ENCODE measurements around the gene SREK1. TPM values are rescaled to one million over a fixed set of nuclear protein-coding genes. Genes with fewer than 3 reads are reported as not detected.
A peak's percentile ranks its signal among the peaks of the same experiment; 100 is the strongest.

Gene SREK1
- total and polyA plus RNA-seq, 2 donors, result 27.8 to 236 TPM

- H3K4me1 ChIP-seq (ENCODE audit: insufficient read depth), result no peaks in the 10 kb centered on the region
- H3K36me3 ChIP-seq (ENCODE audit: insufficient read depth), result no peaks in the 10 kb centered on the region
- peak overlapping the region; percentile 54 for H3K4me3 ChIP-seq (ENCODE audit: low read depth, low read length)
- WGBS, result 21% methylated on average over 16 of the region's 16 CpGs
- H3K27ac ChIP-seq (ENCODE audit: low read depth), result peak overlapping the region; percentile 94
- no peak for DNase-seq (ENCODE audit: extremely low spot score)
These were observed 527 bp upstream of the SREK1 start for GRCh38 chr5:66143473-66144073.

- DNase-seq (ENCODE audit: extremely low spot score), result peak; percentile 68
- H3K4me1 ChIP-seq (ENCODE audit: insufficient read depth), result no peaks in the 10 kb centered on the region
- WGBS, result under 1% methylated on average over 22 of the region's 22 CpGs
These were observed 812 bp downstream of the SREK1 start for GRCh38 chr5:66144834-66145390.

GRCh38 chr5:66145737-66146136 lies 1.6 kb downstream of the SREK1 start:
- Histone ChIP-seq H3K4me1 (ENCODE audit: insufficient read depth) (no peaks in the 10 kb centered on the region), H3K36me3 (ENCODE audit: insufficient read depth) (no peaks in the 10 kb centered on the region), H3K27ac (ENCODE audit: low read depth) (peak overlapping the region; percentile 33), H3K4me3 (ENCODE audit: low read depth, low read length) (peak overlapping the region; percentile 16)
- DNase-seq (ENCODE audit: extremely low spot score), result no peak
- WGBS, result 39% methylated on average over 8 of the region's 8 CpGs

More at GRCh38 chr5:66144834-66145390, 812 bp downstream of the SREK1 start:
- H3K4me3 ChIP-seq (ENCODE audit: low read depth, low read length), result peak overlapping the region; percentile 54
- H3K27ac ChIP-seq (ENCODE audit: low read depth), result peak overlapping the region; percentile 94
- no peaks in the 10 kb centered on the region for H3K36me3 ChIP-seq (ENCODE audit: insufficient read depth)

GRCh38 chr5:66149950-66150349 lies 5.8 kb downstream of the SREK1 start:
- 95% methylated on average over 3 of the region's 3 CpGs for WGBS
- Histone ChIP-seq H3K4me1 (ENCODE audit: insufficient read depth) (no peaks in the 10 kb centered on the region), H3K4me3 (ENCODE audit: low read depth, low read length) (no peak overlapping the region), H3K27ac (ENCODE audit: low read depth) (no peak overlapping the region), H3K36me3 (ENCODE audit: insufficient read depth) (no peaks in the 10 kb centered on the region)
- no peak for DNase-seq (ENCODE audit: extremely low spot score)

- no peaks in the 10 kb centered on the region for H3K36me3 ChIP-seq (ENCODE audit: insufficient read depth)
- H3K4me1 ChIP-seq (ENCODE audit: insufficient read depth), result no peaks in the 10 kb centered on the region
- DNase-seq (ENCODE audit: extremely low spot score), result no peak
- WGBS, result 94% methylated on average over 2 of the region's 2 CpGs
- H3K4me3 ChIP-seq (ENCODE audit: low read depth, low read length), result no peak overlapping the region
- no peak overlapping the region for H3K27ac ChIP-seq (ENCODE audit: low read depth)
These were observed 6.9 kb downstream of the SREK1 start for GRCh38 chr5:66151030-66151429.

- DNase-seq (ENCODE audit: extremely low spot score), result no peak
- Histone ChIP-seq H3K36me3 (ENCODE audit: insufficient read depth) (no peaks in the 10 kb centered on the region), H3K27ac (ENCODE audit: low read depth) (no peak overlapping the region), H3K4me1 (ENCODE audit: insufficient read depth) (no peaks in the 10 kb centered on the region), H3K4me3 (ENCODE audit: low read depth, low read length) (no peak overlapping the region)
- WGBS, result 100% methylated on average over 1 of the region's 1 CpG
These were observed 7.4 kb downstream of the SREK1 start for GRCh38 chr5:66151491-66151890.

- 98% methylated on average over 1 of the region's 1 CpG for WGBS
- Histone ChIP-seq H3K36me3 (ENCODE audit: insufficient read depth) (peaks cover 1% of the 10 kb centered on the region), H3K27ac (ENCODE audit: low read depth) (no peak overlapping the region), H3K4me1 (ENCODE audit: insufficient read depth) (no peaks in the 10 kb centered on the region), H3K4me3 (ENCODE audit: low read depth, low read length) (no peak overlapping the region)
- DNase-seq (ENCODE audit: extremely low spot score), result no peak
These were observed 12.9 kb downstream of the SREK1 start for GRCh38 chr5:66157046-66157445.

- WGBS, result 94% methylated on average over 5 of the region's 5 CpGs
- H3K36me3 ChIP-seq (ENCODE audit: insufficient read depth), result peaks cover 6% of the 10 kb centered on the region
- no peak overlapping the region for H3K27ac ChIP-seq (ENCODE audit: low read depth)
These were observed 17.3 kb downstream of the SREK1 start for GRCh38 chr5:66161356-66161755.

GRCh38 chr5:66164044-66164790 lies 20.1 kb downstream of the SREK1 start:
- no peak overlapping the region for H3K4me3 ChIP-seq (ENCODE audit: low read depth, low read length)
- peaks cover 8% of the 10 kb centered on the region for H3K36me3 ChIP-seq (ENCODE audit: insufficient read depth)
- no peak overlapping the region for H3K27ac ChIP-seq (ENCODE audit: low read depth)
- no peak for DNase-seq (ENCODE audit: extremely low spot score)
- 61% methylated on average over 8 of the region's 8 CpGs for WGBS
- no peaks in the 10 kb centered on the region for H3K4me1 ChIP-seq (ENCODE audit: insufficient read depth)

More at GRCh38 chr5:66161356-66161755, 17.3 kb downstream of the SREK1 start:
- H3K4me3 ChIP-seq (ENCODE audit: low read depth, low read length), result no peak overlapping the region
- no peak for DNase-seq (ENCODE audit: extremely low spot score)
- H3K4me1 ChIP-seq (ENCODE audit: insufficient read depth), result no peaks in the 10 kb centered on the region

GRCh38 chr5:66168226-66168625 lies 24.1 kb downstream of the SREK1 start:
- no peak for DNase-seq (ENCODE audit: extremely low spot score)
- H3K27ac ChIP-seq (ENCODE audit: low read depth), result no peak overlapping the region
- no peak overlapping the region for H3K4me3 ChIP-seq (ENCODE audit: low read depth, low read length)
- 96% methylated on average over 4 of the region's 4 CpGs for WGBS
- no peaks in the 10 kb centered on the region for H3K4me1 ChIP-seq (ENCODE audit: insufficient read depth)
- H3K36me3 ChIP-seq (ENCODE audit: insufficient read depth), result peaks cover 5% of the 10 kb centered on the region

- no peaks in the 10 kb centered on the region for H3K4me1 ChIP-seq (ENCODE audit: insufficient read depth)
- H3K4me3 ChIP-seq (ENCODE audit: low read depth, low read length), result no peak overlapping the region
- DNase-seq (ENCODE audit: extremely low spot score), result no peak
- 90% methylated on average over 4 of the region's 4 CpGs for WGBS
- H3K27ac ChIP-seq (ENCODE audit: low read depth), result no peak overlapping the region
- H3K36me3 ChIP-seq (ENCODE audit: insufficient read depth), result peaks cover 4% of the 10 kb centered on the region
These were observed 25.4 kb downstream of the SREK1 start for GRCh38 chr5:66169534-66169933.

GRCh38 chr5:66170195-66170919 lies 26.3 kb downstream of the SREK1 start:
- no peak overlapping the region for H3K27ac ChIP-seq (ENCODE audit: low read depth)
- 91% methylated on average over 10 of the region's 10 CpGs for WGBS
- H3K36me3 ChIP-seq (ENCODE audit: insufficient read depth), result peaks cover 2% of the 10 kb centered on the region
- H3K4me3 ChIP-seq (ENCODE audit: low read depth, low read length), result no peak overlapping the region
- no peaks in the 10 kb centered on the region for H3K4me1 ChIP-seq (ENCODE audit: insufficient read depth)
- DNase-seq (ENCODE audit: extremely low spot score), result no peak

- WGBS, result 45% methylated on average over 6 of the region's 6 CpGs
- Histone ChIP-seq H3K4me1 (ENCODE audit: insufficient read depth) (no peaks in the 10 kb centered on the region), H3K36me3 (ENCODE audit: insufficient read depth) (peaks cover 2% of the 10 kb centered on the region)
These were observed 27.5 kb downstream of the SREK1 start for GRCh38 chr5:66171349-66172344.

More at GRCh38 chr5:66171349-66172344, 27.5 kb downstream of the SREK1 start:
- H3K4me3 ChIP-seq (ENCODE audit: low read depth, low read length), result no peak overlapping the region
- H3K27ac ChIP-seq (ENCODE audit: low read depth), result no peak overlapping the region
- DNase-seq (ENCODE audit: extremely low spot score), result peak; percentile 20
